ENCODE results near the gene CAP2.
"Not testable (repeated sequence)": the region's sequence is repeated elsewhere in the genome, so short reads cannot be mapped to it uniquely, and the experiment has no call there.

Gene CAP2

GRCh38 chr6:17440811-17441210, 47.4 kb downstream of the CAP2 start:
- not testable (repeated sequence) for DNase-seq (ENCODE audit: low read depth in 2 of 2)

DNA sequence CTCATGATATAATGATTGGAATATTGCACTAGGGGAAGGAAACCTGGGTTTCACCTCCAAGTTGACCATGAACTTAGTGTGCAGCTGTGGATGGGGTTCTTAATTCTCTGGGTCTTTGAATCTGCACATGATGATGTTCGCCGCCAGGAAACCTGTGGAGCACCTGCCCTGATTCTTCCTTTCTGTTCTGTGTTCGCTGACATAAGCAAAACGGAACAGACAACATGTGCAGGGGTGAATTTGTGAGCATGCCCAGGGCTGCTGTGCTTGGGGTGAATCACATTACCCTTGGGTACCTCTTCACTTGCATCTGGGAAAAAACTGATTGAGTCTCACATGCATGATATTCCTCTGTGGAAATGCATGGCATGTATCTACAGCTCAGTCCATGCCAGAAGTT, 48.8 kb downstream of the CAP2 start:
- DNase-seq (ENCODE audit: low read depth in 2 of 2): no peak

DNA sequence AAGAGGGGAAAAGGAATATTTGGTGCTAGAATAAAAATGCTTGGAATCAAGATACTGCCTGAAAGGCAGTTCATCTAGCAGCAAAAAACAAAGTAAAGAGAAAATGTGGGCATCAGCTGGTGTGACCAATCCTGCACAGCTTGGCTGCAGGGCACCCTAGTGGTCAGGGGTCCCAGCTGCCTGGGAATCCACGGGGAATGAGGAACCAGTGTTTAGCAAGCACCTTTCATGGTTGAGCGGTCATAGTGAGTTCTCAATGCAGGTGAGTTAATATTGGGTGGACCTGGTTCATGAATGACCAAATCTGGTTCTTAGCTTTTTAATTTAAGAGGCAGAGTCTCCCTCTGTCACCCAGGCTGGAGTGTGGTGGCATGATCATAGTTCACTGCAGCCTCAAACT, 53.3 kb downstream of the CAP2 start:
- no peak for DNase-seq (ENCODE audit: low read depth in 2 of 2)

- no peak for DNase-seq (ENCODE audit: low read depth in 2 of 2)
Measured at GRCh38 chr6:17448165-17448564, 54.8 kb downstream of the CAP2 start.

DNA sequence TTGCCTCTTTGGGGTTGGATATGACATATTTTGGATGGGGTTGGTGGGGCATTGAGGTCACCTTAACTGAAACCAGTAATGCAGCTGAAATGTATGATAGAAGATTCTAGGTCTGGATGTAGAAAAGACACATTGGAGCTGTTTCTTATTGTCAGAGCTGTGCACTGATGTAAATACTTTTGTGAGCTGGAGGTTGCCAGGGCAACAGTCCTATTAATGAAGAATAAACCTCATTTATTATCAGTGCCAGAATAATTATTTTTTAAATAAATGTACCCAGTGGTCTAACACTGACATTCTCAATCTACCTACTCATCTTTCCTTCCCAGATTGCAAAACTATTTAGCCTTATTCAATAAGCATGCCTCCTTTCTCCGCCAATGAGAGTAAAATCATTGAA, 57.0 kb downstream of the CAP2 start:
- no peak for DNase-seq (ENCODE audit: low read depth in 2 of 2)

DNA sequence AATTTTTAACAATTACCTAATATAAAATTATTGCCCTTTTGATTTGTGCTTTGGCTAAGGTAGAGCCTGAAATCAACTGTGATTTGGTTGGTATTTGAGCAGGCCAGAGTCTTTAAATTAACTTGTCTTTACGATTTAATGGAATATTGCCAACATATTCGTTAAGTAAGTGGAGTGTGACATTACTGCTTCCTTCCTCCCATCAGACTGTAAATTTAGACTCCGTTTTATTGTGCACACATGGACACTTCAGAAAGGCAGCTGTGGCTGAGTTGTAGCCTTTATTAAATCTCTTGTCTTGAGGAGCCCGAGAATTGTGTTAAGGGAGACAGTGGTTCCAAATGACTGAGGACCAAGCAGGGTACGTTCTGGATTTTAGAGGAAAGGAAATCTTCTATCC, 57.4 kb downstream of the CAP2 start:
- no peak for DNase-seq (ENCODE audit: low read depth in 2 of 2)

GRCh38 chr6:17452096-17452495, 58.7 kb downstream of the CAP2 start:
- DNase-seq (ENCODE audit: low read depth in 2 of 2): no peak

DNA sequence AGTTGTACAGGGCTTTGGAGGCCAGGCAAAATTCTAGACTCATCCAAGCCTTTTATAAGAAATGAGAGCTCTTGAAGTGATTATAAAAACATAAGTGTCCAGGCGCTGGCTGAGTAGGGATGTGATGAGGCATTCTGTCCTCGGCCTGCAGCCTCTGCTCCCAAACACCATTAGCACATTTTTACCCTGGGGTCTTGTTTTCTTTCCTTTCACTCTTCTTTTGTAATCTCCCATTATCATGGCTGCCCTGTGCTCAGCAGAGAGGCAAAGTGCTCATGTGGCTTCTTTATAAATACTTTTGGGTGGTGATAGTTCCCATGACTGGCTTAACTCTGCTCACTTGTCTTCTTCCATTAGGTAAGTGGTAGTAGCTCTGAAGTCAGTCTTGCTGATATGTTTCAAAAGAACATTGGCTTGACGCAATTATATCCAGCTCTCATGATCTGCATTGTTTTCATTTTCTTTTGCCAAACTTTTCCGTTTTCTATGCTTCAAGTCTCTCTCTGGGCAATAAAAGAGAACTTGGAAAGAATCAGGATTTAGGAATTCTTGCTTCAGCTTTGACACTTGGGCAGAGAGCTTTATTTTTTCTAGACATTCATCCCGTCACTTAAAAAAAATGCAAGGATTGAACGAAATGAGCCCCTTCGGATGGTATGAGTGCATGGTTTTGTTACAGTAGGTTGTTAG, 61.1 kb downstream of the CAP2 start:
- no peak for DNase-seq (ENCODE audit: low read depth in 2 of 2)

DNA sequence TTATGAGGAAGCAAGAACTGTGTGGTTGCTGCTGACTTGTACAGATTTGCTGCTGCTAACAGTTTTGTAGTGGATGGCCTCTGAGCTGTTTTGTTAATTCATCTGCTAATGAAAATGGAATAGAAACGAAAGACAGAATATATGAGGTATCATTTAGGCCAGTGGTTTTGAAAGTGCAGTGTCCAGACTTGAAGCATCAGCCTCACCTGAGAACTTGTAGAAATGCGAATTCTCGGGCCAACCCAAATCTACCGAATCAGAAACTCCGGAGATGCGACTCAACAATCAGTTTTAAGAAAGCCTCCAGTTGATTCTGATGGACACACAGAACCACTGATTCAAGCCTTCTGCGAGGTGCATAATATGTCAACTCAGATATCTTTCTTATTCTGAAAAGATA, 62.5 kb downstream of the CAP2 start:
- DNase-seq (ENCODE audit: low read depth in 2 of 2): no peak

- no peak for DNase-seq (ENCODE audit: low read depth in 2 of 2)
Measured at GRCh38 chr6:17456711-17457110, 63.3 kb downstream of the CAP2 start.

DNA sequence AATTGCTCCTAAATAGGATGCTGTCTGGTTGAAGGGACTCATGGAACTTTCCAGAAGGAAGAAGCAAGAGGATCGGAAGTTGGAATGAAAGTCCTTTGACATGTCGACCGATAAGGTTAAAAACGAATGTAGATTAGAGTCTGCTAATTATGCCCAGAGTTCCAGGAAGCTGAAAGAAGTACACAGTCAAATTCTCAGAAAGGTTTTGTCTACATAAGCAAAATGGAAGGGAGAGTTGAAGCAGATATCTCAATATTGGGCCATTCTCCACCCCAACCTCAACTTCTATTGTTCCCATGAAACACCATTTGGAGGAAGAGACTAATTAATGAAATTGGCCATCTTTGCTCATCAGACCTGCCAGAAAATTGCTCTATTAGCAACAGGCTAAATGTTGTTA, 64.0 kb downstream of the CAP2 start:
- DNase-seq (ENCODE audit: low read depth in 2 of 2): no peak

GRCh38 chr6:17457956-17458355, 64.6 kb downstream of the CAP2 start:
- no peak for DNase-seq (ENCODE audit: low read depth in 2 of 2)

DNA sequence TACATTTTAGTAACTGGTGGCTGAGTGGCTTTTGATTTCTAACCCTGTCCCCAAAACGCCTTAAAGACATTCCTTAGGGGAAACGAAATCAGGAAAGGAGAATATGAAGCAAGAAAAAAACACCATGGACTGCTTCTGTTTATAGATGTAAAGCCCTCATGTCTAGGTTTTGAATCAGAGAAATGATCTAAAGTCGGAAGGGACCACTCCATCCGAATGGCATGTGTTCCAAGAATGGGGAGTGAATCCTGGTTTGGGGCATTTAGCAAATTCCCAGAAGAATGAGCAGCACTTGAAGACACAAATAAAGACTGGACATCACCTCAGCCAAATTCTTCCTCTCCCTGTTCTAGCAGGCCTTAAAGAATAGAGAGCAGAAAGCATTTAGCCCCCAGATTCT, 65.6 kb downstream of the CAP2 start:
- no peak for DNase-seq (ENCODE audit: low read depth in 2 of 2)

DNA sequence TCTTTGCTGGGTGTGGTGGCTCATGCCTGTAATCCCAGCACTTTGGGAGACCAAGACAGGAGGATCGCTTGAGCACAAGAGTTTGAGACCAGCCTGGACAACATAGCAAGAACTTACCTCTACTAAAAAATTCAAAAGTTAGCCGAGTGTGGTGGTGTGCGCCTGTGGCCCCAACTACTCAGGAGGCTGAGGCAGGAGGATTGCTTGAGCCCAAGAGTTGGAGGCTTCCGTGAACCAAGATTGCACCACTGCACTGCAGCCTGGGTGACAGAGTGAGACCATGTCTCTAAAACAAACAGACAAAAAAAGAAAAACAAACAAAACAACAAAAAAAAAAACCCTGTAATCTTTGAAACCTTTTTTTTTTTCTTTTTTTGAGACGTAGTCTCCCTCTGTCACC, 67.5 kb downstream of the CAP2 start:
- DNase-seq (ENCODE audit: low read depth in 2 of 2): no peak

DNA sequence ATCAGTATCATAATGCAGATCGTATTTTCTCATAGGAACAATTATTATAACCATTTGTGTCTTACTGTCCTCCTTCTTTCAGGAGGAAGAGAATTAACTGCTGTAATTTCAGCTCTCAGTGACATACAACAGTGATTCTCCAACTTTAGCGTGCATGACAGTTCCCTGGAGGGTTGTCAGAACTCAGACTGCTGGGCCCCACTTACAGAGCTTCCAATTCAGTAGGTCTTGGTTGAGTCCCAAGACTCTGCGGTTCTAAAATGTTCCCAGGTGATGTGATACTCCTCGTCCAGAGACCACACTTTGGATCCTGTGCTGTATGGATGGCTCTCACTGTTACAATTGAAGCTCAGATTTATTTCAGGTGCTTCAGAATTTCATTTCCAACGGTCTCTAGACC, 72.8 kb downstream of the CAP2 start:
- no peak for DNase-seq (ENCODE audit: low read depth in 2 of 2)

- no peak for DNase-seq (ENCODE audit: low read depth in 2 of 2)
Measured at GRCh38 chr6:17466707-17467106, 73.3 kb downstream of the CAP2 start.

DNA sequence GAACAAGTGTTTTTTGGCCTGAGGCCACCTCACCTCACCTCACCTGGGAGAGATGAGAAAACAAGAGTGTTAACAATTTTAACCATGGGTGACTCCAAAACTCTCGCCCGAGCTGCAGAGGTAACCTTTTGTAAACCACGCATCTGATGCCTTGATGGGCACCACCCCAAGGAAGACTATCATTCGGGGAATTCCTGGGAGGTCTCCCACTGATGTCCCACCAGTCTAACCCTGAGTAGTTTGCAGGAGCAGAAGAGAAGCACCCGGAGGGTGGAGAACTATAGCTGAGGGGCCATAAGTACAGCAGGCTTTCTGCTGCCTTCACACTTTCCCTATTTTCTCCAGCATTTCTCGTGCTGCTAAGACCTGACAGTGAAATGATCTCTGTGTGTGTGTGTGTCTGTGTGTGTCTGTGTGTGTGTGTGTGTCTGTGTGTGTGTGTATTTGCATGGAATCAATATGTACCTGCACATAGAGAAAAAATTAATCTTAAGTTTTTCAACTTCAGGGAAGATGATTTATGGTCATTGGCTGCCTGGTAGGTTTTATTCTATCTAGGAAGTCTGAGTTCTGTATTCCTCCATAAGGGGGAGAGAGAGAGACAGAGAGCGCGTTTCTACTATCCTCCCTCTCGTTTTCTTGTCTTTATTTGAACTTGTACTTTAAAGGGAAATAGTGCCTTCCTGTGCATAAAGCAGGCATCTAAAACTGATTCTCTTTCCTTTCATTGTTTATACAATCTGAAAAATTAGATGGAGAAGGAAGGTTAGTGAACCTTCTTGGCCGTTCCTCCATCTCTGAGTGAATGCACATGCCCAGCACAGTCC, 75.8 kb downstream of the CAP2 start:
- no peak for DNase-seq (ENCODE audit: low read depth in 2 of 2)

DNA sequence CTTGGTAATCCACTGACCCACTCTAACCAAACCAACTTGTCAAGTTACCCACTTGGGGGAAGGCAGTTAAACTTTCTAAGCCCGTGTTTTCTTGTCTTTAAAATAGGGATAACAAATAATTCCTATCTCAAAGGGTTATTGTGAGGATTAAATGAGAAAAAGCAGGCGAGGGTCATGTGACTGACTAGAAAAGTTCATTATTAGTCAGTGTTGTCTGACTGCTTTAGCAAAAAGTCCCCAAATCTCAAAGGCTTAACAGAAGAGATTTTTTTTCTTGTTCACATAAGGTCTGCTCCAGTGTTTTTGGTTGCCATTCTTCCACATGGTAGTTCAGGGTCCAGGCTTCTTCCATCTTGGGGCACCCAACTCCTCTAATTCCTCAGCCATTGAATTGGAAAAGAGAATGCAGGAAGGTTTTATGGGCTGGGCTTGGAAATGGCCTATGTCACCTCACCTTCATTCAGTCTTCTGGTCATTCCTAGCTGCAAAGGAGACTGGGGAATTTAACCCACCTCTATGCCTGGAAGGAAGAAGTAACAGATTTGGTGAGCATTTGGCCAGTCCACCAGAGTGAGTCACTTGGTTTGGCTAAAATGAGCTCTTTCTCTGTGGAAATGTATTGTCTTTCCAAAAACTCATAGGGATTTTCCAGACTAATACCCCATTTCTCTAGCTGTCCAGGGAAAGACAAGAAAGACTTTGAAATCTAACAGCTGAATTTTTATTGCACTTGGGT, 77.0 kb downstream of the CAP2 start:
- no peak for DNase-seq (ENCODE audit: low read depth in 2 of 2)

- no peak for DNase-seq (ENCODE audit: low read depth in 2 of 2)
Measured at GRCh38 chr6:17470938-17471327, 77.5 kb downstream of the CAP2 start.

DNA sequence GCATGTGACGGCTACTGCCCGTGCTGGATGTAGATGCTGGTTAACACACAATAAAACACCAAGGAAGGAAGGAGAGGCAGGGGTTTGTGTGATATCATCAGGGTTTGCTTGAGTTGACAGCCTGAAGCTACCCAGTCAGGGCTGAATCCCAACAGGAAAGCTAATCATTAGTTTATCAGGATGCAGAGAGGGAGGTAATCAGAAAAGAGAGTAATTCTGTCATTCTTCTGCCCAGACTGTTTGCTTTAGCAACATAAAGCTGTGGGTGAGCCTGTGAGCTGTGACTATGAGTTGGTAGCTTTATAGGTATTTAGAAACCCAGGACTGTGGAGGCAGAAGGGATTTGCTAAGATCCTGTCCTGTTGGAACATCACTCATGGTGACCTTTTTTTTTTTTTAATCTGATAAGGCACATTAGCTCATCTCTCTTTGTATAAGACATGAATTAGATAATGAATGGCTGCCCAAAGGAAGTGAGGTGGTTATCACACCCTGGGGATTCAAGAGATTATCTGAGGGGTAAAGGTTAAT, 79.3 kb downstream of the CAP2 start:
- no peak for DNase-seq (ENCODE audit: low read depth in 2 of 2)

- DNase-seq (ENCODE audit: low read depth in 2 of 2): no peak
Measured at GRCh38 chr6:17473554-17473953, 80.2 kb downstream of the CAP2 start.

DNA sequence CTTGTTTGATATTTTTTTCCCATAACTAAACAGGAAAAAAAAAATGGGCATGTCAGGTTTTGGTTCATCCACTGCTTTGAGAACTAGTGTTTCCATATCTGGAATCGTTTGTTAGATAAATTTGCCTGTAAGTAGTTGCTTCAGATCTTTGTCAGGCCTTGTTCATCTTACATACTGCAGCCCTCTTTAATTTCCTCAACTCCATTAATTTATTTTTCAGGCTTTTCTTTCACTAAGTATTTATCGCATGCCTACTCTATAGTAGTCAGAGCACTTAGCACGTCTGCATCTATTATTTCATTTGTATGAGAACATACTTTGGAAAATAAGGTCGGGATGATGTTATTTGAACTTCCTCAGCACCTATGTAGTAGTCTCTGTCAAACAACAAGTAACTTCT, 80.9 kb downstream of the CAP2 start:
- DNase-seq (ENCODE audit: low read depth in 2 of 2): no peak

Data from stimulated activated CD8-positive, alpha-beta memory T cell treated with anti-CD3 and anti-CD28 coated beads, Interleukin-15, amount 100 ng/mL, for 48 hours (primary cell).